HG02884 (cell line): Measurements from ENCODE around the gene TOM1L1.

Experiments
- ATAC-seq: cut with Tn5 transposase; IDR thresholded peaks from one replicate; pipeline ENCODE4 v1.9.1; 2021; ENCODE audit warnings: mild to moderate bottlenecking, moderate library complexity; ENCODE audit not compliant: unreplicated experiment

TOM1L1 gene

GRCh38 chr17:54945231-54945630 lies 44.6 kb downstream of the TOM1L1 start:
- no peak for ATAC-seq

- ATAC-seq, result no peak
Measured at GRCh38 chr17:54945671-54946070, 45.0 kb downstream of the TOM1L1 start.

GRCh38 chr17:54947396-54947795 lies 46.7 kb downstream of the TOM1L1 start:
- no peak for ATAC-seq

GRCh38 chr17:54948380-54948779 lies 47.7 kb downstream of the TOM1L1 start:
- peak; percentile 77 for ATAC-seq

- ATAC-seq, result no peak
Measured at GRCh38 chr17:54950116-54950515, 49.5 kb downstream of the TOM1L1 start.

GRCh38 chr17:54951286-54951685 lies 50.6 kb downstream of the TOM1L1 start:
- no peak for ATAC-seq

GRCh38 chr17:54956791-54957190 lies 56.1 kb downstream of the TOM1L1 start:
- no peak for ATAC-seq

- ATAC-seq, result peak; percentile 12
Measured at GRCh38 chr17:54967621-54968261, 67.1 kb downstream of the TOM1L1 start.

GRCh38 chr17:54968262-54968987 lies 67.8 kb downstream of the TOM1L1 start, which contains the start of the genes COX11 and STXBP4:
COX11 (minus strand) TSS chr17:54968654; CDS start chr17:54968646, 8 bp downstream.
STXBP4 (plus strand) TSS chr17:54968765; CDS start chr17:54986220, 17,455 bp downstream.
- peak; percentile 92 for ATAC-seq

GRCh38 chr17:54968988-54969332 lies 68.3 kb downstream of the TOM1L1 start:
- ATAC-seq, result peak; percentile 27

GRCh38 chr17:54969658-54970572 lies 69.3 kb downstream of the TOM1L1 start:
- no peak for ATAC-seq

GRCh38 chr17:54971147-54971546 lies 70.5 kb downstream of the TOM1L1 start:
- ATAC-seq, result no peak

GRCh38 chr17:54971901-54972300 lies 71.2 kb downstream of the TOM1L1 start:
- ATAC-seq, result no peak

GRCh38 chr17:54972406-54973138 lies 71.9 kb downstream of the TOM1L1 start:
- no peak for ATAC-seq

- no peak for ATAC-seq
Measured at GRCh38 chr17:54974759-54975158, 74.1 kb downstream of the TOM1L1 start.

GRCh38 chr17:54976316-54976715 lies 75.7 kb downstream of the TOM1L1 start:
- no peak for ATAC-seq

- no peak for ATAC-seq
Measured at GRCh38 chr17:54977744-54978143, 77.1 kb downstream of the TOM1L1 start.

- no peak for ATAC-seq
Measured at GRCh38 chr17:54979657-54980056, 79.0 kb downstream of the TOM1L1 start.

GRCh38 chr17:54980375-54980774 lies 79.7 kb downstream of the TOM1L1 start:
- ATAC-seq, result no peak

GRCh38 chr17:54982399-54982798 lies 81.7 kb downstream of the TOM1L1 start:
- no peak for ATAC-seq

- peak; percentile 73 for ATAC-seq
Measured at GRCh38 chr17:54983260-54983659, 82.6 kb downstream of the TOM1L1 start.
